ENCODE data around the gene TANC1. TPM values are rescaled to one million over a fixed set of nuclear protein-coding genes. Genes with fewer than 3 reads are reported as not detected.

Gene TANC1
- total and polyA plus RNA-seq, 2 donors (not counting 3 experiments of a cell fraction or from before 2014, with no cell fraction given), result 58.9 to 99.4 TPM

DNA sequence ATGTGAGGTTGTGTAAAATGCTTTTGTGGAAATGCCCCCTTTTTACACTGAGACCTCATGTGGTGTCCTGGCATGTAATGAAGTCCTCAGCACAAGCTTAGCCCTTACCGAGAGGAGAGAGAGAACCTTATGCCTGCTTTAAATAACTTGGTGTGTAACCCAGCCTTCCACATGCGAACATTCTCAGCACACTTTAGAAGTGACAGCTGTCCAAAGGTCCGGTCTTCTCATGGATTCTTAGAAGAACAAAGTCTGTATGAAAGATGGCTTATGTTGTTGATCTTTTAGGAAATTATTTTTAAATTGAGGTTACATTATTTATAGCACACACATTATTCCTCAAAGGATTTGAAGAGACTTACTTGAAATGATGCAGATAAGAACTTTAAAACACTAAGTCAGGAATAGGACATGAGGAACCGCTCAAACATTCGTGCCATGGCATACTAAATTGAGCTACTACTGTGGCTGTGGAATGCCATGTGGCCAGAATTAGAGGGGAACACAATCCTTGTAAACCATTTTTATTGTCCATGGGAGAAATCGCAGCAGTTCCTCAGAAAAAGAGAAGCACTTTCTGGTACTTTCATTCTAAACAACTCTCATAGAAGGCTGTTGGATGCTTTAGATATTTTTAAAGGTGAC is 238.4 kb downstream of the TANC1 start:
- Histone ChIP-seq H3K79me2 (ENCODE audit: control insufficient read depth, insufficient read depth, low read length) (no peaks in the 10 kb centered on the region), H3K9me1 (replicated peaks; ENCODE audit: control insufficient read depth, extremely low read depth, insufficient read depth, low read length) (no peaks in the 10 kb centered on the region), H3K36me3 (ENCODE audit: control insufficient read depth in 2 of 2, extremely low read depth in 1 of 2, insufficient read depth in 2 of 2, low read length in 2 of 2) (peaks cover 0 to 20% of the 10 kb centered on the region in 2 experiments), H3K4me2 (ENCODE audit: insufficient read depth, low read length) (no peak overlapping the region), H3K9me3 (replicated peaks; ENCODE audit: control insufficient read depth, insufficient read depth, low read length) (no peaks in the 10 kb centered on the region), H2AFZ (ENCODE audit: low read depth, low read length) (no peak overlapping the region), H3K4me1 (ENCODE audit: control insufficient read depth, extremely low read depth, insufficient read depth, low read length) (no peaks in the 10 kb centered on the region), H4K20me1 (replicated peaks; ENCODE audit: control insufficient read depth, extremely low read depth, insufficient read depth, low read length) (no peaks in the 10 kb centered on the region), H3K4me3 (replicated peaks in 1 of 3; ENCODE audit: insufficient read depth in 1 of 3, low read depth in 1 of 3, low read length in 3 of 3) (no peak overlapping the region), H3K27ac (ENCODE audit: insufficient read depth, low read depth, low read length) (no peak overlapping the region), H3K9ac (replicated peaks; ENCODE audit: extremely low read depth, insufficient read depth, low read length) (no peak overlapping the region), H3K27me3 (ENCODE audit: control insufficient read depth in 2 of 2, insufficient read depth in 2 of 2, low read length in 2 of 2) (no peaks in the 10 kb centered on the region)
- POLR2A ChIA-PET, result no interaction called here
- no peak for DNase-seq (ENCODE audit: low read depth, low spot score)
- CTCF ChIA-PET, result interaction anchor here (1.2 kb wide), 1 partner anchor 471 kb away, joined by 4 read pairs; no protein-coding TSS in a partner anchor
- dilution Hi-C loops (cut with MboI; ENCODE audit: extremely low pct_ligation_motif_present, low sequenced_read_pairs), result no loop called here
- intact Hi-C loops (cut with micrococcal nuclease), result no loop called here
- TF ChIP-seq, protein P1, sequence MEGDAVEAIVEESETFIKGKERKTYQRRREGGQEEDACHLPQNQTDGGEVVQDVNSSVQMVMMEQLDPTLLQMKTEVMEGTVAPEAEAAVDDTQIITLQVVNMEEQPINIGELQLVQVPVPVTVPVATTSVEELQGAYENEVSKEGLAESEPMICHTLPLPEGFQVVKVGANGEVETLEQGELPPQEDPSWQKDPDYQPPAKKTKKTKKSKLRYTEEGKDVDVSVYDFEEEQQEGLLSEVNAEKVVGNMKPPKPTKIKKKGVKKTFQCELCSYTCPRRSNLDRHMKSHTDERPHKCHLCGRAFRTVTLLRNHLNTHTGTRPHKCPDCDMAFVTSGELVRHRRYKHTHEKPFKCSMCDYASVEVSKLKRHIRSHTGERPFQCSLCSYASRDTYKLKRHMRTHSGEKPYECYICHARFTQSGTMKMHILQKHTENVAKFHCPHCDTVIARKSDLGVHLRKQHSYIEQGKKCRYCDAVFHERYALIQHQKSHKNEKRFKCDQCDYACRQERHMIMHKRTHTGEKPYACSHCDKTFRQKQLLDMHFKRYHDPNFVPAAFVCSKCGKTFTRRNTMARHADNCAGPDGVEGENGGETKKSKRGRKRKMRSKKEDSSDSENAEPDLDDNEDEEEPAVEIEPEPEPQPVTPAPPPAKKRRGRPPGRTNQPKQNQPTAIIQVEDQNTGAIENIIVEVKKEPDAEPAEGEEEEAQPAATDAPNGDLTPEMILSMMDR (IDR thresholded peaks at IDR 0.05; ENCODE audit: extremely low read depth in 1 of 2, insufficient read depth in 1 of 2, low read depth in 1 of 2, low read length in 2 of 2), result no peak
- TF ChIP-seq EZH2 (IDR thresholded peaks at IDR 0.05; ENCODE audit: borderline replicate concordance, low read depth, low read length, severe bottlenecking), result no peak
- TF ChIP-seq GATA2 (IDR thresholded peaks at IDR 0.05; ENCODE audit: insufficient read depth, insufficient read length, low read depth, low read length), result no peak
- no peak for TF ChIP-seq FOS (IDR thresholded peaks at IDR 0.05; ENCODE audit: borderline replicate concordance, insufficient read depth, low read length)
- TF ChIP-seq, protein P2, sequence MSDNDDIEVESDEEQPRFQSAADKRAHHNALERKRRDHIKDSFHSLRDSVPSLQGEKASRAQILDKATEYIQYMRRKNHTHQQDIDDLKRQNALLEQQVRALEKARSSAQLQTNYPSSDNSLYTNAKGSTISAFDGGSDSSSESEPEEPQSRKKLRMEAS (IDR thresholded peaks at IDR 0.05; ENCODE audit: insufficient read depth, insufficient read length), result no peak
- no peak for TF ChIP-seq POLR2AphosphoS5 (IDR thresholded peaks at IDR 0.05; ENCODE audit: insufficient read depth, low read depth, low read length)
- no peak for TF ChIP-seq MYC (IDR thresholded peaks at IDR 0.05; ENCODE audit: low read depth, low read length)
- TF ChIP-seq POLR2A (IDR thresholded peaks at IDR 0.05; ENCODE audit: low read depth, low read length), result no peak
- TF ChIP-seq JUN (IDR thresholded peaks at IDR 0.05; ENCODE audit: borderline replicate concordance, insufficient read depth, insufficient read length, low read depth), result no peak
- no peak for FAIRE-seq
- BruUV-seq (replicated peaks), result no TSS peak
